Articular chondrocyte of knee joint (primary cell): ENCODE measurements around the gene SDHB. TPM values are rescaled to one million over a fixed set of nuclear protein-coding genes. Genes with fewer than 3 reads are reported as not detected.

Experiments used
- total RNA-seq: library from RNA; depleted of rRNA; stranded (reverse); fragments of >200 nt; gene quantifications from 2 replicates; pipeline ENCODE4 v1.2.3, GENCODE V29; 2012

SDHB gene
- 85.8 and 90.4 TPM in 2 replicates for total RNA-seq

DNA sequence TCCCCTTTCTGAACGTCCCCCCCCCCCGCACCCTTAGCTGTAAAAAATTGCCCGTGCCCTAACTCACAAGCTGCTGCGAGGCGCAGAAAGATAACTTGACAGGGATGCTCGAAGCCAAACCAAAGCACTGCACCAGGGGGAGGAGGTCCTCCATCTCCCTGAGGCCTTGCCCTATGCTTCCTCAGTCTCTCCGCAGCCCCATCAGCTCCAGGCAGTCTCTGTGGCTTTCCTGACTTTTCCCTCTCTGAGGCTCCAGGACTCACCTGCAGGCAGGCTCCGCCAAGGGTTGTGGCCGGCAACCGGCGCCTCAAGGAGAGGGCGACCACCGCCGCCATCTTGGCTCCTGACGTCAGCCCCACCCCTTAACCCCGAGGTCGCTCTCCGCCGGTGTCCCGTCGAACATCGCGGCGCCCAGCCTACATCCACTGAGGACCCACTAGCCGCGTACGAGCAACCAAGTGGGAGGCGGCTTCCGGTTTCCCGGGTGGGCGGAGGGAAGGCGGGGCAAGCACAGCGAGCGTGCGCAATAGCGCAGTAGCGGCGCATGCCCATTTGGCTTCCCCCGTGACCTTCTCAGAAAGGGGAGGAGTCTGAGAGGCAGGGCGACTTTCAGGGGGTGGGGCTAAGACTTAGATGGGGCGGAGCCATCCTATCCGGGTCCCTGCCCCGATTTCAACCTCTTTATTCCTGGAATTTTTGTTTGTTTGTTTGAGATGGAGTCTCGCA is at the start of gene SDHB:
Gene SDHB (minus strand): TSS at position 348 of the 726 bp plus-strand sequence. CDS start 13 bp downstream, at position 335.

DNA sequence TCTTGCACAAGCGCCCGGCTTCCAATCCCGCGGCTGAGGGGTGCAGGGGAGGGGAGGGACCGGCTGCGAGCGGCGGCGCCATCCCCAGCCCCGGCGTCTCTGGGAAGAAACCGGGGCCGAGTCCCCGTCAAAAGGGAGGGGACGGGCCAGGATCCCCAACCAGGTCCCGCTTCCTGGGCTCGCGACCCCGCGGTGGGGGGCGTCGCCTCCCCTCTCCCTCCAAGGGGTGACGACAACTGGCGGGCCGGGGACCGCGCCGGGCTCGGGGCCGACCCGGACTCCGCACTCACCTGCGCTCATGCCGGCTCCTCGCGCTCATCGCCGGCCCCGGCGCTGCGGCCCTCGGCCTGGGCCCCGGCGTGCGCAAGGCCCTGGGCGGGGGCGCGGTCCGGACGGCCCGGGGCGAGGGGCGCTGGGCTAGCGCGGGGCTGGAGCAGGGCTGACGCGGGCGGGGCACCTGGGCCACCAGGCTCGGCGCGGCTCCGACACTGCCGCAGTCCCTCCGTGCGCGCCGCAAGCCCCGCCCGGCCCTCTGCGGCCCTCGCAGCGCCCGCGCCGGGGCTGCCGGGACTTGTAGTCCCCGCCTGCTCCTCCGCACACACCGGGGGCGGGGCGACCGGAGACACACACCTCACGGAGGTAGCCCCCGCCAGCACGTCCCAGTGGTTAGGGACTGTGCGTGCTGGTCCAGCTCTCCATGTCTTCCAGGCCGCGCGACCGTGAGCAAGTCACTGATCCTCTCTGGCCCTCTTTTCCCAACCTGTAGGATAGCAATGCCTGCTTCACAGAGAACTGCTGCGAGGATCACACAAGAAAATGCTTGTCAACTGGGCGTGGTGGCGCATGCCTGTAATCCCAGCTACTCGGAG is 42.2 kb downstream of the SDHB start, which contains the start of gene ATP13A2:
Gene ATP13A2 (minus strand): TSS at position 490 of the 869 bp plus-strand sequence. CDS start 190 bp downstream, at position 300.

DNA sequence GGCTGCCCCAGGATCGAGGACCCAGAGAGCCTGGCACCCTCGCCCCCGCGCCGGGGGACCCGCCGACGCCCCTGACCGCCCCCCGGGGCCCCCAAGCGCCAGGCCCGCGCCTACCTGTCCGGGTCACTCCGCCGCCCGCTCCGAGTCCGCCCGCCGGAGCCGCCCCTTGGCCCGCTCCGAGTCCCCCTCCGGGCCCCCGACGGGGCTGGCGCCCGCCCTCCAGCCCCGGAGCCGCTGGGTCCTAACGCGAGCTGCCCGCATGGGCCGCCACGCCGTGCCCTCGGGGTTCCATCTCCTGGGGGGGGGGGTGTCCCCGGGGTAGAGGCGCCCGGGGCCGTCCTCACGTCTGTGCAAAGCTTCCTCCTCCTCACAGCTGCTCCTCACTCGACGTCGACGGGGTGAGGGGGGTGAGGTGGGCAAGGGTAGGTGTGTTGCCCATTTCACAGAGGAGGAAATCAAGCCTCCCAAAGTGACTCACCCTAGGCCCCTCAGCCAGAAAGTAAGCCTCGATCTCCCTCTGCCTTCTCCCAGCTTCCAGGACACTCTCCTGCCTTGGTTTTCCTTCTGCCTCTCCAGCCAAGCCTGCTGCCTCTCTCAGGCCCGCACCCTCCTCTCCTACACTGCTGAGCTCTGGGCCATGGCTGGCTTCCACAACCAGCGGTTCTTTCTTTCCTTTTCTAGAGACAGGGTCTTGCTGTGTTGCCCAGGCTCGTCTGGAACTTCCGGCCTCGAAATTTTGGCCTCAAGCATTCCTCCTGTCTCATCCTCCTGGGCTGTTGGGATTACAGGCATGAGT is 73.2 kb downstream of the SDHB start, which contains the start of gene MFAP2:
Gene MFAP2 (minus strand): TSS at position 148 of the 796 bp plus-strand sequence. CDS start 2,347 bp downstream, outside the sequence.

Other genes with a start within 250 kb of the SDHB start
- under 0.01 TPM in 2 replicates for gene RNU1-2, start 158.1 kb downstream of the SDHB start, total RNA-seq
- gene CROCC, start 132.1 kb downstream of the SDHB start, total RNA-seq: 11.9 and 12.4 TPM in 2 replicates
- 18.2 and 20.3 TPM in 2 replicates for gene MFAP2, start 73.4 kb downstream of the SDHB start, total RNA-seq
- 17.6 and 23.8 TPM in 2 replicates for gene ATP13A2, start 42.1 kb downstream of the SDHB start, total RNA-seq
- not detected in 2 replicates for gene PADI2, start 65.4 kb upstream of the SDHB start, total RNA-seq
- 0.11 TPM in 1 of 2 replicates, not detected in the other for gene PADI1, start 151.1 kb upstream of the SDHB start, total RNA-seq
- not detected in 2 replicates for gene PADI3, start 195.1 kb upstream of the SDHB start, total RNA-seq